Fibroblast of skin of right biceps (primary cell): Measurements from ENCODE around the gene MRPL34.
"Not testable (repeated sequence)": the region's sequence is repeated elsewhere in the genome, so short reads cannot be mapped to it uniquely, and the experiment has no call there.

Experiments
- DNase-seq: peaks from one replicate; pipeline ENCODE4 v3.0.0-alpha.2; 2013

The MRPL34 gene

GRCh38 chr19:17305517-17306284, at the start of gene MRPL34:
MRPL34 (plus strand) TSS chr19:17305872; CDS start chr19:17305893, 21 bp downstream.
- DNase-seq, result peak; percentile 98

GRCh38 chr19:17256130-17256529, 49.5 kb upstream of the MRPL34 start:
- DNase-seq, result no peak

GRCh38 chr19:17259118-17259780, 46.4 kb upstream of the MRPL34 start:
- DNase-seq, result no peak

GRCh38 chr19:17259934-17260333, 45.7 kb upstream of the MRPL34 start:
- DNase-seq, result no peak

GRCh38 chr19:17260842-17261325, 44.8 kb upstream of the MRPL34 start:
- peak; percentile 68 for DNase-seq

GRCh38 chr19:17262557-17262956, 43.1 kb upstream of the MRPL34 start:
- no peak for DNase-seq

GRCh38 chr19:17263712-17264640, 41.7 kb upstream of the MRPL34 start:
- DNase-seq, result no peak

GRCh38 chr19:17264641-17264979, 41.1 kb upstream of the MRPL34 start, which contains the start of gene USHBP1:
USHBP1 (minus strand) TSS chr19:17264745; CDS start chr19:17264299, 446 bp downstream.
- no peak for DNase-seq

GRCh38 chr19:17266026-17266425, 39.6 kb upstream of the MRPL34 start:
- no peak for DNase-seq

DNA sequence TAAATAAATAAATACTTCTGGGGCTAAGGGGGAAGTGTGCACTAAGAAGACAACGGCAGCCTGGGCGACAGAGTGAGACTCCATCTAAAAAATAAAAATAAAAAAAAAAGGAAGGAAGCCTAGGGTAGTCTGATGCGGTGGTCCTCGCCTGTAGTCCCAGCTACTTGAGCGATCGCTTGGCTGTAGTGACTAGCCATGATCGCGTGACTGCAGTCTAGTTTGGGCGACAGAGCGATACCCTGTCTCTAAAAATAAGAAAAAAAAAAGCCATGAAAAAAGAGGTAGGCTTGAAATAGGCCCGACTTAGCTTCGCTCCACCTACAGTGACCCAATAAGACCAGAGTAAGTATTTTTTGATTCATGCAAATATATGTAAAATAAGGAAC, 39.1 kb upstream of the MRPL34 start:
- DNase-seq, result no peak

DNA sequence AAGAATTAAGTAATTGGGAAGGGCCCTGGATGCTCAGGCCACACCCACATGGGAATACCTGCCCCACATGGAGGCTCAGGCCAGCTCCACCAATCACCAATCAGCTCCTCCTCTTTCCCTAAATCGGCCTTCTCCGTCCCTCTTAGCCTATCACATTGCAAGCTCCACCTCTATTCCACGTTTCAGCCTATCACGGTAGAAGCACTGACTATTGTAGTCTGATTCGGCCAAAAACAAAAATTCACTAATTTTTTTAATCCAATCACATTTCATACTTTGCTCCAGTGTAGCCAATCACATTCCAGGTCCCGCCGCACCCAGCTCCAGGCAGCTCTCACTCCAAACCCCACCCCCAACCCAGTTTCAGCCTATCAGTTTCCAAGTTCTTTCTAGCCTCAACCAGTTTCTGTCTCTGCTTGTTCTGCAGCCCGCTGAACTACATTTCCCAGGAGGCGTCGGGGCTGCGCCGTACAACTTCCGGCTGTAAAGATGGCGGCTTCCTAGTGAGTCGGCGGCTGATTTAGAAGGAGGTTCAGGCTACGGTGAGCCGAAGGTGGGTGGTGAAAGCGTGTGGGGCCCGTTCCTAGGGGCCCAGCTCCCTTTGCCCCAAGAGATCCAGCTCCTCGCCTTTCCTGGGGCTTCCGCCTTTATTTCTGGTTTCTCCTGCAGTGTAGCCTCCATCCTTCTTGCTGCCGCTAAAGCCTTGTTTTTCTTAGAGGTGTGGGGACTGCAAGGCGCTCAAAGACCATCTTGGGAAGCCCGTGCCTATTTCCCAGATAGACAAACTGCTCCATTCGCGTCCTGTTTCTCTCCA, 38.5 kb upstream of the MRPL34 start, which contains the start of gene BABAM1:
BABAM1 (plus strand) TSS at position 469 of the 814 bp plus-strand sequence. CDS start 1,364 bp downstream, outside the sequence.
- peak; percentile 100 for DNase-seq

DNA sequence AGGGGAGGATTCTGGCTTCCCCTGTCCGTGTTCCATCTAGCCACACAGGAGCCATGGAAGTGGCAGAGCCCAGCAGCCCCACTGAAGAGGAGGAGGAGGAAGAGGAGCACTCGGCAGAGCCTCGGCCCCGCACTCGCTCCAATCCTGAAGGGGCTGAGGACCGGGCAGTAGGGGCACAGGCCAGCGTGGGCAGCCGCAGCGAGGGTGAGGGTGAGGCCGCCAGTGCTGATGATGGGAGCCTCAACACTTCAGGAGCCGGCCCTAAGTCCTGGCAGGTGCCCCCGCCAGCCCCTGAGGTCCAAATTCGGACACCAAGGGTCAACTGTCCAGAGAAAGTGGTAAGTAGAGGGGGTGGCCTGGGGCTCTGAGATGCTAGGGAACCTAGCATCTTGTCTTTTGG, 36.9 kb upstream of the MRPL34 start:
- DNase-seq, result no peak

DNA sequence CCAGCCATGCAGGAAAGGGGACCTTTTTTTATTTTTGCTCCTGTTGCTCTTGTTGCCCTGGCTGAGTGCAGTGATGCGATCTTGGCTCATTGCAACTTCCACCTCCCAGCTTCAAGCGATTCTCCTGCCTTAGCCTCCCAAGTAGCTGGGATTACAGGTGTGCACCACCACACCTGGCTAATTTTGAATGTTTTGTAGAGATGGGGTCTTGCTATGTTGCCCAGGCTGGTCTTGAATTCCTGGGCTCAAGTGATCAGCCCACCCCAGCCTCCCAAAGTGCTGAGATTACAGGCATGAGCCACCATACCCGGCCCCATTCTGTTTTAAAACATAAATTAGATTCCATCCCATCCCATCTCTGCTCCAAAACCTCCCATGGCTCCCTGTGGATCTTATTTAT, 30.8 kb upstream of the MRPL34 start:
- not testable (repeated sequence) for DNase-seq

GRCh38 chr19:17275441-17276175, 30.1 kb upstream of the MRPL34 start:
- no peak for DNase-seq

GRCh38 chr19:17279436-17279835, 26.2 kb upstream of the MRPL34 start:
- DNase-seq, result no peak

DNA sequence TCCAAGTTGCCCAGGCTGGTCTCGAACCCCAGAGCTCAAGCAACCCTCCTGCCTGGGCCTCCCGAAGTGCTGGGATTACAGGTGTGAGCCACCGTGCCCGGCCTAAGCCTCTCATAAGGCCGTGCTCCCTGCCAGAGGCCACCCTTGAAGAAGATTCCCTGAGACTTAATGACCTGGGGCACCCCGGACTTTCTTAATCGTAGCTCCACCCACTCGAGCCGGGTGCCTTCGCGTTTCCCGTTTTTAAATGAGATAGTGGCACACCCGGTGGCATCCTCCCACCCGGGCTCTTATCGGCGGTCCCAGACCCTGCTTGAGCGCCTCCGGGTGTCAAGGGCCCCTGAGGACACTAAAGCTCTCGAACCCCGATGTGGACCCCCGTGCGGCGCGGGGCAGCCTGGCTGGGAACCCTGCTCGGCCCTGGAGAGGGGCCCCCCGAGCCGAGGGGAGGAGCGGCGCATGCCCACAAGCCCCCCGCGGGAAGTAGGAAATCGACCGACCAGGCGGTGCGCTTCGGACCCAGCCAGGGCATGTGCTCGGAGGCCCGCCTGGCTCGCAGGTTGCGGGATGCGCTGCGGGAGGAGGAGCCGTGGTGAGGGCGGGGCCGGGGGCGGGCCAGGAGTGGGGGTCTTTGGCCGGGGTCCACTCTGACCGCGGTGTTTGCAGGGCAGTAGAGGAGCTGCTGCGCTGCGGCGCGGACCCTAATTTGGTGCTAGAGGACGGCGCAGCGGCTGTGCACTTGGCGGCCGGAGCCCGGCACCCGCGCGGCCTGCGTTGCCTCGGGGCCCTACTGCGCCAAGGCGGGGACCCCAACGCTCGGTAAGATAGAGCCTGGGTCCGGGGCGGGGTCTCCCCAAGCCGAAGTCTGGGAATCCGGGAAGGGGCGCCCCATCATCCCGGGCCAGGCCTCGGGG, 24.0 kb upstream of the MRPL34 start, which contains the start of gene ANKLE1:
ANKLE1 (plus strand) TSS at position 511 of the 914 bp plus-strand sequence; CDS start at position 531, 20 bp downstream.
- DNase-seq, result peak; percentile 19

DNA sequence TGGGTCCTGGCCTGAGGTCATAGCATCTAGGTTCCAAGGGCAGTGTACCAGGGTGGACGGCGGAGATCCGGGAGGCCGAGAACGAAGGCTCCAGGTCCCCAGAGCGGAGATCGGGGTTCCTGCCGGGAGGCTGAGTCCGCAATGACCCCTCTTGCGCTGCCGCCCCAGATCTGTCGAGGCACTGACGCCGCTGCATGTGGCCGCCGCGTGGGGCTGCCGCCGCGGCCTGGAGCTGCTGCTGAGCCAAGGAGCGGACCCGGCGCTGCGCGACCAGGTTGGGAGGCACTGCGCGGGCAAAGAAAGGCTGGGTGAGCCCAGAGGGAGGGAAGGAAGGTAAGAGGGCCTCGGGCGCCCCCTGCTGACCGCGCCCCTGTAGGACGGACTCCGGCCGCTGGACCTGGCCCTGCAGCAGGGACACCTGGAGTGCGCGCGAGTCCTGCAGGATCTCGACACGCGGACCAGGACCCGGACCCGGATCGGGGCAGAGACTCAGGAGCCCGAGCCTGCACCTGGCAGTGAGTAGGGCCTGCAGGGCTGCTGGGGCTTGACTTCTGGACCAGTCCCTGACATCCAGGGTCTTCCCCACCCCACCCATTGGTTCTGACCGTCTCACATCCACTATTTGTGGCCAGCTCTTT, 23.1 kb upstream of the MRPL34 start:
- peak; percentile 77 for DNase-seq

- no peak for DNase-seq
Observed at GRCh38 chr19:17283504-17283996, 22.1 kb upstream of the MRPL34 start.

DNA sequence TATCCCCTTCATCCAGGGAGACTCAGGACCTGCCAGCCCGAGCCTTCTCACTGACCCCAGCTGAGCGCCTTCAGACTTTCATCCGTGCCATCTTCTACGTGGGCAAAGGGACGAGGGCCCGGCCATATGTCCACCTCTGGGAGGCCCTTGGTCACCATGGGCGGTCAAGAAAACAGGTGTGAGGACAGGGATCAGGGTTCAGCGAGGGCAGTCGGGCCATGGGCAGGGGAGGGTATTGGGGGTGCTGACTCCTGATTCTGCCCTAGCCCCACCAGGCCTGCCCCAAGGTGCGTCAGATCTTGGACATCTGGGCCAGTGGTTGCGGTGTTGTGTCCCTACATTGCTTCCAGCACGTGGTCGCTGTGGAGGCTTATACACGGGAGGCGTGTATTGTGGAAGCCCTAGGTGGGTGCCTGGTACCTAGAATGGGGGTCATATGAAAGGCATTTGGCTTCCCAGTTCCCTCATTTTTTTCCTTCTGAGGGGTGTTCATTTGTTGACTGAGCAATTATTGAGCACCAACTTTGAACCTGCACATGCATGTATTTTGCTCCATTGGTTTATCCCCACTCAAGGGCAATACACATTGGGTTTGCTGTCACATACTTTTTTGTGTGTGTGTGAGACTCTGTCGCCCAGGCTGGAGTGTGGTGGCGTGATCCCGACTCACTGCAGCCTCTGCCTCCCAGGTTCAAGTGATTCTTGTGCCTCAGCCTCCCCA, 20.1 kb upstream of the MRPL34 start:
- no peak for DNase-seq
